Measurements from ENCODE around the gene CORO2B. TPM values are rescaled to one million over a fixed set of nuclear protein-coding genes. Genes with fewer than 3 reads are reported as not detected.
A peak's percentile ranks its signal among the peaks of the same experiment; 100 is the strongest.

Gene CORO2B
- total RNA-seq, 1 donor from 2014 or later = 3.6 TPM

GRCh38 chr15:68561901-68562300 is 16.9 kb upstream of the CORO2B start:
- Histone ChIP-seq H3K27ac (no peak overlapping the region), H3K9me3 (no peaks in the 10 kb centered on the region), H3K27me3 (peaks cover 17% of the 10 kb centered on the region), H3K4me3 (no peak overlapping the region), H3K4me1 (peaks cover 9% of the 10 kb centered on the region), H3K36me3 (no peaks in the 10 kb centered on the region)
- ATAC-seq (no peak), DNase-seq (peak; percentile 20)
- intact Hi-C loops (cut with DNase I) = no loop called here
- no peak for TF ChIP-seq CTCF (IDR thresholded peaks at IDR 0.05)

- no peak for ATAC-seq
- Histone ChIP-seq H3K27ac (no peak overlapping the region), H3K4me3 (no peak overlapping the region), H3K9me3 (no peaks in the 10 kb centered on the region), H3K4me1 (peaks cover 3% of the 10 kb centered on the region), H3K36me3 (no peaks in the 10 kb centered on the region), H3K27me3 (peaks cover 11% of the 10 kb centered on the region)
- peak; percentile 3 for DNase-seq
- intact Hi-C loops (cut with DNase I) = no loop called here
- TF ChIP-seq CTCF (IDR thresholded peaks at IDR 0.05) = no peak
Observed at GRCh38 chr15:68564173-68564572, 14.6 kb upstream of the CORO2B start.

DNA sequence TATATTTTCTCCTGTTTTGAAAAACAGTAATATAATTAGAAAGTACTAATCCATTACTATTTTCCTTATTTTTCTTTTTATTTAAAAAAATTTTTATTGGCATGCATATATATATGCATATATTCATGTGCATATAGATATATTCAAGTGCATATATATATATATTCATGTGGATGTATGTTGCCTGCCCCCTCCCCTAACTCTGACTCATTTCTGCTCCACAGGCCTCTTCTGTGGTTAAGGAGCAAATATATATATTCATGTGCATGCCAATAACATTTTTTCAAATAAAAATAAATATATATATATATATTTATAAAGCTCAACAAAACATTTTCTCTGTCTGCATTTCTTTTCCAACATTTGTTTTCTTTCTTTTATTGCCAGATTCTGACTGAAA is 13.6 kb upstream of the CORO2B start:
- TF ChIP-seq CTCF (IDR thresholded peaks at IDR 0.05) = no peak
- DNase-seq (no peak), ATAC-seq (no peak)
- no peak overlapping the region for H3K27ac ChIP-seq
- intact Hi-C loops (cut with DNase I) = no loop called here
- peaks cover 11% of the 10 kb centered on the region for H3K27me3 ChIP-seq
- H3K36me3 ChIP-seq = no peaks in the 10 kb centered on the region
- H3K9me3 ChIP-seq = no peaks in the 10 kb centered on the region
- no peaks in the 10 kb centered on the region for H3K4me1 ChIP-seq
- no peak overlapping the region for H3K4me3 ChIP-seq

DNA sequence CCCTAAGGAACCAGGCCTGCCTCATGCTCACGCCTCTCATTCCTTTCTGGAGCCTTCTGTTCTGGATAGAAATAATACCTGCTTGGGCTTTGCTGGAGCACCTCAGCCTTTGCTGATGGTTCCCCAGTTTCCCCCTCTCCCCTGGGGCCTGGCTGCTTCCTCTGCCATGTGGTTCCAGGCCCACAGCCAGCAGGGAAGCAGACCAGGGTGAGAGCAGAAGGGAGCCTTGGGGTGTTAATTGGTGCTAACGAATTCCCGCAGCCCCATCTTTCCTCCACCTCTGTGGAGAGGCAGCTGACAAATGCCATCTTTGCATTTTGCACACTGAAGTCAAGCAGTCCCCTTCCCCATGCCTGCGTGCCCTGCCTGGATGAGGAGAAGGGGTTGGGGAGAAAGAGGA is 13.1 kb upstream of the CORO2B start:
- H3K36me3 ChIP-seq = no peaks in the 10 kb centered on the region
- H3K9me3 ChIP-seq = no peaks in the 10 kb centered on the region
- DNase-seq (peak; percentile 26), ATAC-seq (no peak)
- no peak overlapping the region for H3K4me3 ChIP-seq
- intact Hi-C loops (cut with DNase I) = no loop called here
- H3K27ac ChIP-seq = no peak overlapping the region
- H3K4me1 ChIP-seq = no peaks in the 10 kb centered on the region
- TF ChIP-seq CTCF (IDR thresholded peaks at IDR 0.05) = no peak
- H3K27me3 ChIP-seq = peaks cover 6% of the 10 kb centered on the region

- Histone ChIP-seq H3K27me3 (peaks cover 5% of the 10 kb centered on the region), H3K36me3 (no peaks in the 10 kb centered on the region), H3K4me3 (no peak overlapping the region), H3K4me1 (no peaks in the 10 kb centered on the region), H3K9me3 (no peaks in the 10 kb centered on the region), H3K27ac (no peak overlapping the region)
- intact Hi-C loops (cut with DNase I) = no loop called here
- no peak for TF ChIP-seq CTCF (IDR thresholded peaks at IDR 0.05)
- peak; percentile 31 for DNase-seq
- no peak for ATAC-seq
Observed at GRCh38 chr15:68566377-68566954, 12.3 kb upstream of the CORO2B start.

- Histone ChIP-seq H3K4me1 (no peaks in the 10 kb centered on the region), H3K4me3 (no peak overlapping the region), H3K27me3 (peaks cover 13% of the 10 kb centered on the region), H3K36me3 (no peaks in the 10 kb centered on the region), H3K27ac (no peak overlapping the region), H3K9me3 (no peaks in the 10 kb centered on the region)
- TF ChIP-seq CTCF (IDR thresholded peaks at IDR 0.05) = no peak
- DNase-seq (no peak), ATAC-seq (no peak)
- intact Hi-C loops (cut with DNase I) = no loop called here
Observed at GRCh38 chr15:68567345-68567744, 11.4 kb upstream of the CORO2B start.
